HCT116 (cell line): Measurements from ENCODE around the gene ARMC2. TPM values are rescaled to one million over a fixed set of nuclear protein-coding genes. Genes with fewer than 3 reads are reported as not detected.

ENCODE experiments used
- ATAC-seq: fragments of 200-7000 bp; cut with Tn5 transposase; 2 replicates; pipeline ENCODE4 v1.9.1; 2020; ENCODE audit warnings: mild to moderate bottlenecking, moderate library complexity
- BruUV-seq: library from RNA; stranded (reverse); fragments of 400-500 nt; replicated peaks from 2 replicates; lab custom pipeline; 2021; lab: Mats Ljungman, UMichigan
- CTCF ChIA-PET: fragments of 300-600 bp; sonication (Branson Sonifier 250); formaldehyde crosslinking; loops from one replicate; lab custom pipeline; 2021; ENCODE audit warnings: antibody characterized with exemption; lab: Charles Lee
- POLR2A ChIA-PET: fragments of 300-600, 350-600 bp; sonication (Branson Sonifier 250); formaldehyde crosslinking; loops from one replicate; lab custom pipeline; 2021; ENCODE audit warnings: antibody characterized with exemption; lab: Charles Lee
- RAD21 ChIA-PET, 2 experiments: fragments of 300-600 bp; sonication (Branson Sonifier 250); formaldehyde crosslinking; loops; one replicate each; lab custom pipeline; 2023; ENCODE audit warnings: low total read pairs in 2 of 2; ENCODE audit not compliant: uncharacterized antibody in 2 of 2, unreplicated experiment in 2 of 2, low non-redundant PET in 1 of 2; lab: Charles Lee
- DNase-seq: peaks from one replicate; pipeline ENCODE4 v3.0.0-alpha.2; 2010; ENCODE audit warnings: low read depth, low spot score
- H2AFZ ChIP-seq: fragments of 200-600 bp; shearing (Covaris generic), sonication (generic); 2 replicates; pipeline ENCODE4 v1.6.1; 2017; ENCODE audit warnings: low read depth, mixed run types, mixed read lengths, antibody characterized with exemption, low read length; ENCODE audit not compliant: poor library complexity, severe bottlenecking
- H3K27ac ChIP-seq: 2 replicates; pipeline ENCODE4 v1.5.1; 2012; ENCODE audit warnings: low read depth, low read length
- H3K27me3 ChIP-seq: fragments of 200-600 bp; sonication (generic); 2 replicates; pipeline ENCODE4 v1.6.1; 2016; ENCODE audit warnings: mixed run types, low read length, mixed read lengths; ENCODE audit not compliant: insufficient read depth
- H3K36me3 ChIP-seq, 2 experiments: fragments of 200-500 bp in 1 of 2; fragments of 200-600 bp in 1 of 2; sonication (Bioruptor generic) in 1 of 2; sonication (generic) in 1 of 2; 2 replicates each; pipeline versions ENCODE4 v1.5.1 to v1.6.1; 2014 to 2016; ENCODE audit warnings: low read length in 2 of 2, inconsistent platforms in 1 of 2, mixed read lengths in 1 of 2, mixed run types in 1 of 2; ENCODE audit not compliant: insufficient read depth in 2 of 2, control insufficient read depth in 1 of 2
- H3K4me1 ChIP-seq, 2 experiments: fragments of 200-600 bp in 1 of 2; sonication (generic) in 1 of 2; 2 replicates each; pipeline versions ENCODE4 v1.5.1 to v1.6.1; 2012 to 2017; ENCODE audit warnings: low read length in 2 of 2, inconsistent platforms in 1 of 2, mild to moderate bottlenecking in 1 of 2, mixed read lengths in 1 of 2, mixed run types in 1 of 2, moderate library complexity in 1 of 2; ENCODE audit not compliant: insufficient read depth in 2 of 2, control insufficient read depth in 1 of 2
- H3K4me2 ChIP-seq: fragments of 200-600 bp; sonication (generic); 2 replicates; pipeline ENCODE4 v1.6.1; 2017; ENCODE audit warnings: mixed run types, low read length, mixed read lengths
- H3K4me3 ChIP-seq, 2 experiments: fragments of 200-600 bp in 1 of 2; sonication (generic) in 1 of 2; replicated peaks in 1 of 2; 2 replicates each; pipeline ENCODE4 v1.5.1; 2011 to 2016; ENCODE audit warnings: low read length in 2 of 2, control low read depth in 1 of 2, low read depth in 1 of 2, mild to moderate bottlenecking in 1 of 2, mixed read lengths in 1 of 2, mixed run types in 1 of 2
- H3K79me2 ChIP-seq: fragments of 200-600 bp; sonication (generic); 2 replicates; pipeline ENCODE4 v1.6.1; 2017; ENCODE audit warnings: mild to moderate bottlenecking, mixed run types, low read length, moderate library complexity, mixed read lengths; ENCODE audit not compliant: insufficient read depth
- H3K9ac ChIP-seq: fragments of 200-600 bp; sonication (generic); 2 replicates; pipeline ENCODE4 v1.6.1; 2016; ENCODE audit warnings: low read length, mixed read lengths
- H3K9me2 ChIP-seq: fragments of 200-600 bp; sonication (generic), shearing (Covaris generic); 2 replicates; pipeline ENCODE4 v1.6.1; 2017; ENCODE audit warnings: mixed run types, mild to moderate bottlenecking, moderate library complexity; ENCODE audit not compliant: insufficient read depth
- H3K9me3 ChIP-seq, 2 experiments: fragments of 200-500 bp in 1 of 2; fragments of 200-600 bp in 1 of 2; sonication (Bioruptor generic) in 1 of 2; sonication (generic) in 1 of 2; 2 replicates each; pipeline ENCODE4 v1.6.1; 2014 to 2017; ENCODE audit warnings: low read length in 2 of 2, mixed read lengths in 2 of 2, inconsistent platforms in 1 of 2, low read depth in 1 of 2, mild to moderate bottlenecking in 1 of 2, mixed run types in 1 of 2, moderate library complexity in 1 of 2; ENCODE audit not compliant: control insufficient read depth in 1 of 2, insufficient read depth in 1 of 2
- H4K20me1 ChIP-seq: fragments of 200-600 bp; sonication (generic), shearing (Covaris generic); 2 replicates; pipeline ENCODE4 v1.6.1; 2017; ENCODE audit warnings: mixed run types, mild to moderate bottlenecking, moderate library complexity; ENCODE audit not compliant: insufficient read depth
- CBX3 ChIP-seq: IDR thresholded peaks from 2 replicates; pipeline ENCODE4 v1.6.1; 2012; ENCODE audit warnings: low read depth
- CEBPB ChIP-seq: IDR thresholded peaks from 2 replicates; pipeline ENCODE4 v1.6.1; 2012; ENCODE audit warnings: low read depth
- EGR1 ChIP-seq: IDR thresholded peaks from 2 replicates; pipeline ENCODE4 v1.6.1; 2012; ENCODE audit warnings: low read depth
- JUND ChIP-seq: IDR thresholded peaks from 2 replicates; pipeline ENCODE4 v1.6.1; 2012
- MAX ChIP-seq: IDR thresholded peaks from 2 replicates; pipeline ENCODE4 v1.6.1; 2012
- REST ChIP-seq: IDR thresholded peaks from 2 replicates; pipeline ENCODE4 v1.6.1; 2012; ENCODE audit warnings: low read depth
- TCF7L2 ChIP-seq: IDR thresholded peaks from 2 replicates; pipeline ENCODE4 v1.7.0; 2011; ENCODE audit warnings: borderline replicate concordance, inconsistent platforms; ENCODE audit not compliant: insufficient read depth, insufficient read length; ENCODE audit errors: extremely low read depth
- ZNF274 ChIP-seq: fragments of 200-500 bp; sonication (Bioruptor generic); IDR thresholded peaks from 2 replicates; pipeline ENCODE4 v1.6.1; 2014; ENCODE audit warnings: mild to moderate bottlenecking, low read depth, low read length, inconsistent platforms
- intact Hi-C: fragments of 100-400 bp; cut with micrococcal nuclease; formaldehyde crosslinking; loops from 2 replicates; pipeline ENCODE4 v1.10.0; 2022
- total RNA-seq: library from RNA; stranded (reverse); gene quantifications from one replicate; pipeline ENCODE4 v1.2.1, GENCODE V29; 2021; ENCODE audit not compliant: unreplicated experiment

The ARMC2 gene
- total RNA-seq, 1 experiment from 2014 or later: 3.6 TPM

- Histone ChIP-seq H3K4me2 (no peak overlapping the region), H3K4me1 (no peaks in the 10 kb centered on the region), H3K27ac (no peak overlapping the region), H3K9ac (no peak overlapping the region), H3K4me3 (no peak overlapping the region), H3K9me2 (no peaks in the 10 kb centered on the region), H3K27me3 (no peaks in the 10 kb centered on the region), H3K36me3 (no peaks in the 10 kb centered on the region), H3K79me2 (no peaks in the 10 kb centered on the region), H2AFZ (no peak overlapping the region), H3K9me3 (no peaks in the 10 kb centered on the region), H4K20me1 (no peaks in the 10 kb centered on the region)
- intact Hi-C loops: no loop called here
- BruUV-seq: no TSS peak
- RAD21 ChIA-PET: no interaction called here
- ATAC-seq (no peak), DNase-seq (no peak)
- TF ChIP-seq CBX3 (no peak), TCF7L2 (no peak), JUND (no peak), ZNF274 (no peak), CEBPB (no peak), MAX (no peak), REST (no peak), EGR1 (no peak)
- POLR2A ChIA-PET: no interaction called here
- CTCF ChIA-PET: no interaction called here
These were observed 103.2 kb downstream of the ARMC2 start for GRCh38 chr6:108951351-108951953.
